HG03520 (cell line): ENCODE measurements around the gene ELK3.

Source experiments
- ATAC-seq: cut with Tn5 transposase; IDR thresholded peaks from one replicate; pipeline ENCODE4 v1.9.1; 2021; ENCODE audit warnings: mild to moderate bottlenecking, moderate library complexity; ENCODE audit not compliant: unreplicated experiment

ELK3 gene

DNA sequence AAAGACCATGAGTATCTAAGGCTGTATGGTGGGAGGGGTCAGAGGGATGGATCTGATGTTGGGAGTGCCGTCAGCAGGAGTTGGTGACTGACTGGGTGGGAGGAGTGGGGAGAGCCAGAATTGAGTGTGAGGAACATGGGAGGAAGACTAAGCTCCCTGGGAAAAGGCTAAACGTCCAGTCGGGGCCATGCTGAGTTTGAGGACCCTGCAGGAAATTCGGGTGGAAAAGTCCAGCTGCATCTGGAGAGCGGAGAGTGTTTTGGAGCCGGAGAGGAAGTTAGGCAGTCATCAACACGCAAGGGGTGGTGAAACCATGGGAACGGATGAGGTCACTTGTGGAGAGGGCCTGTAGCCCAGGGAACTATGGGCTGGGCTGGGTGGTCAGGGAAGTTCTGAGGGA lies 60.9 kb downstream of the ELK3 start:
- no peak for ATAC-seq

DNA sequence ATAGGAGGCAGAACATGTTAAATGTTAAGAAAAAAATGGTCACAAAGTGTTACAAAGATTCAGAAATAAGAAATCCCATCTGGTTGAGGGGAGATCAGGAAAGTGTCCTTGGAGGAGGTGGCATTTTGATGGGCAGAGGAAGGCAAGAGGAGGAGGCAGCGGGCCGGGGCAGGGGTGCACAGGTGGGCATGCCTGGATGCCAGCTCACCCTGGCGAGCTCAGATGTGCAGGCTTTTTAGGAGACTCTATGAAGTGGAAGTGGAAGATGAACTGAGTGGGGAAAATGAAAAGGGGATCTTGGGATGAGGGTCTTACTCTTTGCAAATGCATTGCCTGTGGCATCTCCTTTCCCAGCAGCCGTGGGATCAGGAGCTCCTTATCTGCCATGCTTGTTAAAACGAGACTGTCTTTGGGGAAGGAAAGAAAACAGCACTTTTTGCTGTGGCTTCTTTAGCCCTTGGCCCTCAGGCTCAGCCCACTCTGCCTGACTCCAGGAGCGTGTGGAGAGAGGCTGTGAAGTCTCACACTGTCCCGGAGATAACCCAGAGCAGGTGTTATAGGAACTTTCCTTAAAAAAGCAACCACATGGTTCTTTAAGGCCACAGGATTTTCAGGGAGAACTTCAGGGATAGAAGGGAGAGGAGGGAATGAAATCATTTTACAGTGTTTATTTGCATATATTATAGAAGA lies 62.6 kb downstream of the ELK3 start:
- ATAC-seq, result no peak

DNA sequence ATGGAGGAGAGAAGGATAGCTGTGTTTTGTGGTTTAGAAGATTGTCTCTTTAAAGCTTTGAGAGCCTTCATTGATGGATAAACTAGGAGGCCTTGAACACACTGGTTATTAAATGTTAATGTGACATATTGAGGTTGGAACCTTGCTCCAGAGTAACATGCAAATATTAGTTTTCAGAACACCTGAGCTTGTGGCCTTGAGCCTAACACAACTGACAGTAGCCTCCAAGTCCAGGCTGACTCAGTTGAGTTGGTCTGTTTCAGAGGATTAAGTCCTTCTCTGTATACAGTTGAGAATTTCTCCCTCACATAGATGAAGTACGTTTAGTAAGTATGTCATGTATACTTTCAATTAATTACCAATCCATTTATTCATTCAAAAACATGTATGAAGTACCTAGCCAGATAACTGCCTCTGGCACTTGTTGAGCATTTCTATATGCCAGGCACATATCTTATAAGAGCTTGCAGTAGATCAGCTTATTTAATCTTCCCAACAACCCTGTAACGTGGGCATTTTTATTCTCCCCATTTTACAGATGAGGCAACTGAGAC lies 63.5 kb downstream of the ELK3 start:
- no peak for ATAC-seq

DNA sequence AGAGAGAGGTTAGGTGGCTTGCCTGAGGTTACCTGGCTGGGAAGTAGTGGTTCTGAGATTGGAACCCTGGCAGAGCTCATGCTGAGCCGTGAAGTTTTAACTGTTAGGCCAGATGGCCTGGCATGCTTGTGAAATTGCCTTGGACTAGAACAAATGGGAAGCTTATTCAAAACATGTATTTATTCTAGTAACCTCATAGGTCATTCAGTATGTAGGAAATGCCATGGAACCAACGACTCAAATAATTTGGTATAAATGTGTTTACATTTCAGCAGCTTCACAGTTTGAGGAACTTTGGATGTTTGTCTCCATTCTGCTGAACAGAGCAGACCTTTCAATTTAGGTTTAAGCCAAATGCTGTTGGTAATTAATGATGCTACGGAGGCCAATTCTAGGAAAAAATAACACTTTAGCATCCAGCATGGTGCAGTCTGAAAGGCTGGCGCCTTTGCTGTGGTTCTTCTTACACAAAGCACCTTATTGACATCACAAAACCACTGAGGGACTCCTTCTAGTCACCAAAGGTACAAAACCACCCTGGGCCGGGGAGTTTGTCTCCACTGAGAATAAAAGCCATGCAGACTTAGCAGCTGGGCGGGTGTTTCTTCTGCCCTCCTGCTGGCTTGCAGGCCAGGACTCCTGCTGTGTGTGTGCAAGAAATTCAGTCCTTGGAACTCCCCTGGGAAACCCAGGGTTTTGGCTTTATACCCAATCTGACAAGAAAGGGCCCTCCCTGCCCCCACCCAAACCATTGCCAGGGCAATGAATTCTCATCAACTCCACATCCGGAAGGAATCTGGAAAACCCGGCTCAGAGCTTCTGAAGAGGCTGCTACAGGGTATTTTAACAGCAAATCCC lies 64.2 kb downstream of the ELK3 start:
- ATAC-seq, result no peak

DNA sequence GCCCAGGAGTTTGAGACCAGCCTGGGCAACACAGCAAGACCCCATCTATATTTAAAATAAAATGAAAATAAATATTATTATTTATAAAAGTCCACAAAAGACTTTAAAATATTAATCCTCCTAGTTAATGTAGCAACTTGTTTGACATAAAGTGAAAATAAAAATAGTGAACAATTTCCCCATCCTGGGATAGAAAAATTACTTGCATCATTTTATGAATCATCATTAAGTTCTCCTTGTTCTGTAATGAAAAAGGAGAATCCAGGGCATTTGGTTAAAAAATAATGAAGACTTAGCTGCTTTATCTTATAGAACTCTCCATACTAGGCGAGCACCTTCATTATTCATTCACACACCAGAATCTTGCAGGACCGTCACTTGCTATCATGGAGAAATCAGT lies 66.1 kb downstream of the ELK3 start:
- ATAC-seq, result no peak

DNA sequence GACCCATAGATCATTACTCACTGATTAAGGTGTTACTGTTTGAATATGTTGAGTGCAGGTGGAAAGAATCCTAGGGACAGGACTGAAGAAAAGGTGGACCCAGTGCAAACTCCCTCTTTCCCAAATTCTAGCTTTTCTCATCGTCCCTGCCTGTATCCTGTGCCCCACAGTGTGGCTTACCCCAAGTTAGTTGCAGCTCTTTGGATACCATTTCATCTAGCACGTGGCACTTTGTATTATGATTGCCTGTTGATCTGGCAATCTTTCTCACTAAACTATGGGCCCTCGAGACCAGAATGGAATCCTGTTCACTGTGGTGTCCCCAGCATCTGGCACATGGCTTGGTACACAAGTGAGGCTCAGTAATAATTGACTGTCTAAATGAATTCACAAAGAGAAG lies 66.5 kb downstream of the ELK3 start:
- no peak for ATAC-seq

DNA sequence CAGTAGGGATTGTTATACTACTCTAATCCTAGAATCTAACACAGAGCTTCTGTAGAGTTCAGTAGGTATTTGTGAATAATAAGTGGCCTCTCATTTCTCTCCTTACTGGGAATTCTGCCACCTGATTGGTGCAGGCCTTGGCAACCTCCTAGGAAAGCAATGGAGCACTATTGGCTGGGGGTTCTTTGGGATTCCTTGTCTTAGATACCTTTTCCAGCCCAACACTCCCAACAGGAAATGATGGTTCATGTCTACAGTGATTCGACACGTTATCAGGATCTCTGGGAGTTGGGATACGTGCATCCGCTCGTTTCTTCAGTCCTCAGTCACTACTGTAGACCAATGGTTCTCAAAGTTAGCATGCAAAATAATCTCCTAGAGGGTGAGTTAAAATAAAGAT lies 67.4 kb downstream of the ELK3 start:
- ATAC-seq, result no peak

DNA sequence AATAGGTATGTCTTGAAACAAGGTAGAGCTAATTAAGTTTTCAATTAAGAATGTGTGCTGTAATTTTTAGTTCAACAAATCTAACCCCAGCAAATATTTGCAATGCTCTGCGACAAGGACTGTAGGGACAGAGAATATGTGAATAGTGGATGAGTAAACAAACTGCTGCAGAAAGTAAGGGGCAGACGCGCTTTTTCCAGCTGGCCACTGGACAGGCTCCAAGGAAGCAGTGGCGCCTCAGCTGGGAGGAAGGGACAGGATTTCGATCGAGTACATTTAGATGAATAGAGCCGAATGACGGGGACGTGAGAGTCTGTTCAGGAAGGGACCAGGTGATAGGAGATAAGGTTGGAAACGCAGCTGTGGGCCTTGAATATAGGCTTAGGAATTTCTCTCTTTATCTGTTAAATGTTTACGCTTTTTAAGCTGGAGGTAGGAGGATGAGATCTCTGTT lies 69.3 kb downstream of the ELK3 start:
- no peak for ATAC-seq

DNA sequence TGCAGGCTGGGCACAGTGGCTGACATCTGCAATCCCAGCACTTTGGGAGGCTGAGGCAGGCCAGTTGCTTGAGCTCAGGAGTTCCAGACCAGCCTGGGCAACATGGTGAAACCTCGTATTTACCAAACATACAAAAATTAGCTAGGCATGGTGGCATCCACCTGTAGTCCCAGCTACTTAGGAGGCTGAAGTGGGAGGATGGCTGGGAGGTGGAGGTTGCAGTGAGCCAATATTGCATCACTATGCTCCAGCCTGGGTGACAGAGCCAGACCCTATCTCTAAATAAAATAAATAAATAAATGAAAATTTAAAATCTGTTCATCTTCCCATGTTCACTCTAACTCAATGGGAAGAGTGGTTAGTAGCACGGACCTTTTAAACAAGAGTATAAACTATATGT lies 71.2 kb downstream of the ELK3 start:
- ATAC-seq, result no peak

DNA sequence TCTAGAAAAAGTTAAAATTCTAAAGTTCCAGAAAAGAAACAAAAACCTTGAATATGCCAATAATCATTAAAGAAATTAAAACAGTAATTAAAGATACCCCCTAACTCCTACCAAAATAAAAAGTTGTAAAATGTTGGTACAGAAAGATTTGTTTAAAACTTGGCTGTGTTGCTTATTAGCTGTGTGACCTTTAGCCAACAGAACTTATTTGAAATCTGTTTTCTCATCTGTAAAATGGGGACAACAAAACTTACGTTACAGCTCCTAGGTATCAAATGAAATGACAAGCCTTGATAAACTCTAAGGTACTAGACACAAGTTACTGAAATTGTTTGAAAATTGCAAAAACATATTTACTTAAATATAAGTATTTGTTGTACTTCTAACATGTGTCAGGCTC lies 71.7 kb downstream of the ELK3 start:
- ATAC-seq, result no peak

DNA sequence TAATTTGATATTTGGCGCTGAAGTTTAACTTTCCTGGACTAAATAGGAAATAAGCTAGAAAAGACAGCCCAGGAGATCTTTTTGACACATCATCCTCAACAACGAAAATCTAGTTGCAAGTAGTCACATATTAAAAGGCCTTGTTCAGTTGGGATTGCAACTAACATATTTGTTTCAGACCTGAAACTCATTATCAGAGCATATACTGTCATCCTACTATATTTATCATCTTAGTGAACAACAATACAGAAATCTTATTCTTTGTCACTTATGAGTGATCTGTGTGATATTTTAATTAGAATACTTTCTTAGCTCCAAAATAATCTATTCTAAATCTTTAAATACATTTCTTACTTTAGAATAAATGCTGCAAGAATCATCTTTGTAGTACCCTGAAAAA lies 72.1 kb downstream of the ELK3 start:
- no peak for ATAC-seq

DNA sequence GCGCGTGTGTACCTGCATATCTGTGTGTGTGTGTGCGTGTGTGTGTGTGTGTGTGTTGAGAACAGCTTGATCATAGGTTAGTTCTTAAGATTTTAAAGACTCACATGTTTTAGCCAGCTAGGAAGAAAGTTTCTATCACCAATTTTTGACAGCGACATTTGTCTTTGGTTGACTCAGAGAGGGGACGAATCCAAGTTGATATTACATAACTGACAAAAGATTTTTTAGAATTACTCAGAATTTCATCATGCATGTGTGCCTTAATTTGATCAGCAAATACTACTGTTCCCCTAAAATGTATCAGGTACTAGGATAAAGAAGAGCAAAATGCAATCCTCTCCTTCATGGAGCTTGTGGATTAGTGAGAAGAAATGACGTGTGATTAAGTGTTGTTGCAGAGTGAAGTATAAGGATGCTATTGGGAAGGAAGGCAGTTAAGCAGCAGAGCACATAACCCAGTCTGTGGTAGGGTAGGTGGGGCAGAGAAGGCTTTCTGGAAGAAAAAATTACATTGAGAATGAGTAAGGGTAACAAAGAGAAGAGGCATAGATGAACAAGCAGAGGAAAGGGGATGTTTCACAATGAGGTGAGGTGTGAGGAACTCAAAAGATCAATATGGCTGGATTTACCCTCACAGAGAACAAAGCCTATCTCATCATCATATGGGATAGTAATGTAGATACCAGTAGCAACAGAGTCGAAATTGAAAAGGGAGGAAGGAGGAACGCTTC lies 77.5 kb downstream of the ELK3 start:
- no peak for ATAC-seq

DNA sequence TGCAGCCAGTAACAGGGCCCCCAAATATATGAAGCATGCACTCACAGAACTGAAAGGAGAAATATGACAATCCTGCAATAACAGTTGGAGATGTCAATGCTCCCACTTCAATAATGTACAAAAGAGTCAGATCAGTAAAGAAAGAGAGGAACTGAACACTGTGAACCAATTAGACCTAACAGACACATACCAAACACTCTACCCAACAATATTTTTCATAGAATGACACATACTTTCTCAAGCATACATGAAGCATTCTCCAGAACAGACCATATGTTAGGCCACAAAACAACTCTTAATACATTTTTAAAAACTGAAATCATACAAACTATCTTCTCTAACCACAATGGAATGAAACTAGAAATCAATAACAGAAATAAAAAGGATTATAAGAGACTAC lies 80.2 kb downstream of the ELK3 start:
- no peak for ATAC-seq

DNA sequence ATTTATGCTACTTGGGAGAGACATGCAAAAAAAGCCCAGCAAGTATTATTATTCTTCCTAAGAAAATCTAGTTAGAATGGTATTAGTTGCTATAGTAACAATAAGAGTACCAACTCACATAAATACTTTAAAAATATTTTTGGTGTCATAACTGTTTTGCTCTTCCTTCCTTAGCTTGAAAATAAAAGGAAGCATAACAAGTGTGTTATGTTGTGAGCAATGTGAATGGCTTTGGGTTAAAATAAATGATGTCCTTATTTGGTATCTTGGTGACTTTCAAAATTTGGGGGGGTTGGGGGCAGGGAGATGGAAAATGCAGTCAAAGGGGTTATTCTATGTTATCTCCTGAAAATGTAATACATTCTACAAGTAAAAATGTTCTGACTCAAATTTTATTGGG lies 91.0 kb downstream of the ELK3 start:
- ATAC-seq, result no peak

DNA sequence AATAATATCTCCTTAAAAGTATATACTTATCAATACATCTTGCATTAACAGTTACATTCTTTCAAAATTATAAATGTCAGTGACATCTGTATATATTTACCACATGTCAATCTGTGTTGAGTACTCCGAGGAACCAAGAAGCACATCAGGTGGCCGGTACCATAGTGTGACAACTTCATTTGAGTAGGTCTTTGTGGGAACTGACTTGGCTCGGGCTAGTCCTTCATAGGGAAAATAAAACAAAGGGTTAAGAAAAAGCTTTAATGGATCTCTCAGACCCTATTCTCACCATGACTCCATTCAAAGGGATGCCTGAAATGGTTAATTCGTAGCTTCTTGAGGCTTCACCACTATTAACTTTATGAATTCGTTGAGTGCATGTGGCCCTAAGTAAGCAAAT lies 94.9 kb downstream of the ELK3 start:
- ATAC-seq, result no peak

DNA sequence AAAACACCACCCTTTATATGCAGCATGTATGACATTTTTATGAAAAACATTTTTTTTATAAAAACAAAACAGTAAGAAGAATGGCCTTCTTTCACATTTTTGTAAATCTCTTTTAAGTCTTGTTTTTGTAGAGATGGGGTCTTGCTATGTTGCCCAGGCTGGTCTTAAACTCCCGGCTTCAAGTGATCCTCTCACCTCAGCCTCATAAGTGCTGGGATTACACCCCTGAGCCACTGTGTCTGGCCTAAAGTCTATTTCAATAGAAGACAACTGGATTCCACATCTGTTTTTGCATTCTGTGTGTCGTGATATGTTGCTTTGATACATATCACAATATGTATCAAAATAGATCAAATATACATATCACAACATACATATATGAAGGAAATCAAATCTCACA lies 98.9 kb downstream of the ELK3 start:
- ATAC-seq, result no peak

DNA sequence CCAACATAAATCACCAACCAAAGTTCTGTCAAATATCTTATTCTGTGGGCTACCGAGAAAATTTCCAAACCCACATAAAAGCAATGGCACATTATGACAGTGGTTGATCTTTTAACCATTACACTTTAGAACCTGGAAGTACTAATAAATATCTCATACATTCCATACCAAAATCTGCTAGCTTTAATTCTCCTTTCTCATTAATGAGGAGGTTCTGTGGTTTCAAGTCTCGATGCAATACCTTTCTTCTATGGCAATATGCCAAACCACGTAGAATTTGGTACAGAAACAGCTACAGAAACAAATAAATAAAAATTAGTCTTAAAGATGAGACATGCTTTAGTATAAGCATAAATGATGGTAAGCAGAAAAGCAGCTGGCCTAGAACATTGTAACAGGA lies 100.7 kb downstream of the ELK3 start:
- no peak for ATAC-seq

DNA sequence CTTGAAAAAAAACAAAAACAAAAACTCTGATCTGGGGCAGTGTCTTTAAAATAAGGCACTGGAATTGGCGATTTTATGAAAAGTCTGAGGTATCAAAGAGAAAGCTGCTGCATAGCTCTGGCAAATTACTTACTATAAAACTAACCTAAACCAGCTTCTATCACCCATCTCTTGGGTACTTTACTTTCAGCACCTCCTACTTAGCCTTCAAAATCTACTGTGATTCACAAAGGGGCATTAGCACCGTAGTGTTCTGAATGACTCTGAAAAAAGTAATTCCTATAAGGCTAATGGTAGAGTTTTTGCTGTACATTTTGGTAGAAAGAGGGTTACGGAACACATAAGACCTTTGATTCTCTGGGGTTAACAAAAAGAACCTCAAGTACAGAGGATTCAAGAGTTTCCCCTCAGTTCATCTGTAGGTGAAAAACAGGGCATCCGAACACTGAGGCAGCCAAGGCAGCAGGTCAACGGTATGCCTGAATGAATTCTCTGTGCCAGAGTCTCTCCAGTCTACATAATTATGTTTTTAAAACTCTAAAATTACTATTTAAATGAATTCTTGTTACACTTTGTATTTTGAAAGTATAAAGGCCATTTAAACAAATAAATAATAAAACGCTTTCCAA lies 101.5 kb downstream of the ELK3 start:
- ATAC-seq, result no peak

DNA sequence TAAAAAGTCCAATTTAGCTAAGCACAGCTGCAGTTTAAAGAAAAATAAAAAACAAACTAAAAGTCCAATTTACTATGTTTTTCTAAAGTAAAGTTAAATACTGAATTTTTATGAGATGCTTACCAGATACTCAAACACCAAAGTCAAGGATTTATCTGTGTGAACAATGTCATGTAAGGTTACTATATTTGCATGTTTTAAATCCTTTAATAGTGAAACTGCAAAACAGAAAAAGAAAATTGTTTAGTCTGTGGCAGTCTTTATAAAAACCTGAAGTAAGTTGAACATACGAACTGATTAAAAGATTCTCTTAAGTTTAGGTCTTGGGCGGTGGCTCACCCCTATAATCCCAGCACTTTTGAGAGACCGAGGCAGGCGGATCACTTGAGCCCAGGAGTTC lies 103.3 kb downstream of the ELK3 start:
- no peak for ATAC-seq

DNA sequence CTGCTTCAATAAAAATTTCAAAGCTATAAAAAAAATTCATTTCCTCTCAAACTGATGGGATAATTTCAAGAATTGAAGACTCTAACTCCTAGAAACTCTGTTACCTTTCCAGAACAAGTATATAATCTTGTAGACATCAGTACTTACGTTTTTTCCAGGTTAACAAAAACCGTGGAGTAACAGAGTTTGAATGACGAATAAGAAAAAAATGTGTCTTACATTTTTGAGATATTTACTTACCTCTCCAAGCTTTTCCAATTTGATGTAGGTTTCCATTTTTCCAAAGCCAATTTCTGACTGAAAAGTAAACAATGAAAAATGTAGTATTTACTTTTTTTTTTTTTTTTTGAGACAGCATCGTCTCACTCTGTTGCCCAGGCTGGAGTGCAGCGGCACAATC lies 105.9 kb downstream of the ELK3 start:
- ATAC-seq, result no peak

DNA sequence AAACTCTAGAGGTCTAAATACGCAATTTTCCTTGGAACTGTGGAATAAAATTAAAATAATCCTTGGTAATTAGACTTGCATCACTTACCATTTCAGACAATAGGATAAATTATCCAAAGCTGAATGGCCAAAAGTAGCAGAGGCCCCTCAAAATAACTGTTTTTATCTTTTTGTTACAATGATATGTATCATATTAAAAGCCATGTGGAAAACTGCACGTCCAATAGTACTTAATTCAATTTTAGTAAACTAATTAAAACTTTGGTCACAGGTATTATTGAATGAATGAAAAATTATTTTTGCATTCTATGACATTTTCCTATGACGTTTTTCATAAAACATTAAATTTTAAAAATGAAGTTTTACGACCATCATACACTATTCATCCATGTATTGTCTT lies 107.6 kb downstream of the ELK3 start:
- no peak for ATAC-seq
